ENCODE results near the gene VPS4A.
"Not testable (repeated sequence)": the region's sequence is repeated elsewhere in the genome, so short reads cannot be mapped to it uniquely, and the experiment has no call there.

VPS4A gene

DNA sequence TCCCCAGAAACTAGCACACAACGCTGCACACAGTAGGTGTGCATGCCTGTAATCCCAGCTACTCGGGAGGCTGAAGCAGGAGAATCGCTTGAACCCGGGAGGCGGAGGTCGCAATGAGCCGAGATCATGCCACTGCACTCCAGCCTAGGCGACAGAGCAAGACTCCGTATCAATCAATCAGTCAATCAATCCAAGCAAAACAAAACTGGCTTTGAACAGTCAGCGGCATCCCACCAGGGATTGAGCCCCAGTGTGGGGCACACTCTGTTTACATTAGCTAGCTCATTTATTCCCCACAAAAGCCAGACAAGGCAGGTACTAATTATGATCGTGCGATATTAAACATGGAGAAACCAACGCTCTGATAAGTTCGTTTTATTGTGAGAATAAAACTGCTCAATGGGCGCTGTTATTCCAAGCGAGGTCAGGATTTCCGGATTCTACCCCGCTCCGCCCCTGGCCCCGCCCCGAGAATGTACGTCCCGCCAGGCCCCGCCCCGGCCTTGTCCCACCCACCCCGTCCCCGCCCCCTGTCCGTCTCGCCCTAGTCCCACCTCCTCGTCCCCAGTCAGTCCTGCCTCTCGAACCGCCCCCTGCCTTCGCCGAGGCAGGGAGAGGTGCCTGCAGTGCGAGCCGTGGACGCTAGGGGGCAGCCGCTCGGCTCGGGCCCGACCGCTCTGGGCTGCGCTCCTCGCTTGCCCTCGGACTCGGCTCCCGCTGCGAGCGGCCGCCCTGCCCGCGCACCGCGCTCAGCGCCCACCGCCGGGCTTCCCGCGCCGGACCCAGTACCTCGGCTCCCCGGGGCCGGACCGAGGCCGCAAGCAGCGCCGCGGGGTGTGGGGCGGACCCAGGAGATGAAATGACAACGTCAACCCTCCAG lies at the start of gene VPS4A:
TSS of gene VPS4A (plus strand) at position 698 of the 880 bp plus-strand sequence. CDS start at position 860, 162 bp downstream.
- DNase-seq: peak; percentile 88

DNA sequence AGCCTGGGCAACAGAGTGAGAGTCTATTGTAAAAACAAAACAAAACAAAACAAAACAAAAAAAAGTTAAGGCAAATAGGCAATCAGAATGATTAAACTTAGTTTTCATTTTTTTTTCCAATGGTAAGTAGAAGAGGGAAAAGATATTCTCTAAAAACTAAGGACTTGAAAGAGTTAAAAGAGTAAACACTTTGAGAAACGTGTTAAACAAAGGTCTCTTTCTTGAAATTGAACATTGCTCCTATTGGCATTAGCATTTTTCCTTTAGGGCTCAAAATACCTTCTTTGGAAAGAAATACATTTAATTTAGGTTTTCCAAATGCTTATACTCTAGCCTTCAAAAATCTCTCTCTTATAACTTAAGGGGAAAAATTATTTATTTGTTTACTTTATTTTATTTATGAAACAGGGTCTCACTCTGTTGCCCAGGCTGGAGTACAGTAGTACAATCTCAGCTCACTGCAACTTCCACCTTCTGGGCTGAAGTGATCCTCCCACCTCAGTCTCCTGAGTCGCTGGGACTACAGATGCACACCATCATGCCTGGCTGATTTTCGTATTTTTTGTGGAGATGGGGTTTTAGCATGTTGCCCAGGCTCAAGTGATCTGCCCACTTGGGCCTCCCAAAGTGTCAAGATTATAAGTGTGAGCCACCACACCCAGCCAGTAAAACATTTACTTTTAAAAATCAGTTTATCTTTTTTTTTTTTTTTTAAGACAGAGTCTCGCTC lies 44.7 kb upstream of the VPS4A start:
- no peak for DNase-seq

DNA sequence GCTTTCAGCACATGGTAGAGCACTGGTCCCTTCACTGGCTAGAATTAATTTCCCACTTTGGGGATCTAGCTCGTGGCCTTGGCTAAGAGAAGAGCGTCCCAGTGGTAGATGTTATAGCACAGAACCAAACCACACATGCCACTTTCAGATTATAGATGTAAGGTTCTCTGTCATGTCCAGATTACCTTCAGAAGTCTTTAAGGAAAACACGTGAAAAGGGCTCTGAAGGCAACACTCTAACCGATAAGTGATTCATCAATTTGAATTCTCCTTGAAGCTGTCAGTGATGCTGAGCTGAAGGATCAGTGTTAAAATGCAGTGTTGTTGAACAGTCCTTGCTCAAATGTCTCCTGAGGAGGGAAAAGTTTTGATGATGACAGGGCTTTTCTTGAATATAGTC lies 43.5 kb upstream of the VPS4A start:
- no peak for DNase-seq

DNA sequence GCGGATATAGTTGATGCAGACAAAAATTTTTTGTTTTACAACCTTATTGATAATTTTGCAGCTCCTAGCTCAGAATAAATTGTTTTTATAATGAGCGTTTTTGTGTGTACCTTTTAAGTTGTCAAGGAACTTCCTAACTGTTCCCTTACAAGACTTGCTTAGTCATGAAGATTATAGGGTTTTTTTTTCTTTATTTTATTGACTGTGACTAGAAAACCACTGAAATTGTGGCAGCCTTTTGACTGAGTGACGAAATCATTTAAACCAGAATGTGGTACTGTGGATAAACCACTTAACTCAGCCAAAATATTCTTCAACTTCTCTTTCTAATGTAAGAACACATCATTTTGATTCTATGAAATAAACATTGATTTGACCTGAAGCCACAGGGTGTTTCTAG lies 40.8 kb upstream of the VPS4A start:
- DNase-seq: no peak

DNA sequence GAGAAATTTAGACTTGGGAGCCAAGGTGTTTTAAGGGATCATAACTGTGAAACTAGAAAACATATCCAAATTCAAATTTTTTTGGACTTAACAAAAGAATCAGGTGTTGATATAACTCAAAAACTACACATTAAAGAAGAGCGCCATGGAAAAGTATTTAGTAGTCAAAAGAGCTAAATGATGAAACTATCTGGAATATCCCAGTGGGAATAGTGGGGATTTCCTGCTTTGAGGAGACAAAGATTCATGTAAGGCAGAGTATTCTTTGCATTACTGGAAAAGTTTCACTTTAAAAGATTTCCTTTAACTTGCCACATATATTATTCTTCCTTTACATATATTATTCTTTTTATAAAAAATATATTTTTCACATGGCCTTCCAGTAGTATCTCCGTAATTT lies 40.3 kb upstream of the VPS4A start:
- no peak for DNase-seq

- no peak for DNase-seq
These were observed 38.1 kb upstream of the VPS4A start for GRCh38 chr16:69273009-69273408.

- DNase-seq: no peak
These were observed 36.4 kb upstream of the VPS4A start for GRCh38 chr16:69274699-69275235.

GRCh38 chr16:69276148-69277115 lies 34.7 kb upstream of the VPS4A start:
- DNase-seq: no peak

- DNase-seq: no peak
These were observed 33.7 kb upstream of the VPS4A start for GRCh38 chr16:69277413-69277812.

GRCh38 chr16:69283851-69284250 lies 27.3 kb upstream of the VPS4A start:
- no peak for DNase-seq

GRCh38 chr16:69285240-69285639 lies 25.9 kb upstream of the VPS4A start:
- DNase-seq: no peak

DNA sequence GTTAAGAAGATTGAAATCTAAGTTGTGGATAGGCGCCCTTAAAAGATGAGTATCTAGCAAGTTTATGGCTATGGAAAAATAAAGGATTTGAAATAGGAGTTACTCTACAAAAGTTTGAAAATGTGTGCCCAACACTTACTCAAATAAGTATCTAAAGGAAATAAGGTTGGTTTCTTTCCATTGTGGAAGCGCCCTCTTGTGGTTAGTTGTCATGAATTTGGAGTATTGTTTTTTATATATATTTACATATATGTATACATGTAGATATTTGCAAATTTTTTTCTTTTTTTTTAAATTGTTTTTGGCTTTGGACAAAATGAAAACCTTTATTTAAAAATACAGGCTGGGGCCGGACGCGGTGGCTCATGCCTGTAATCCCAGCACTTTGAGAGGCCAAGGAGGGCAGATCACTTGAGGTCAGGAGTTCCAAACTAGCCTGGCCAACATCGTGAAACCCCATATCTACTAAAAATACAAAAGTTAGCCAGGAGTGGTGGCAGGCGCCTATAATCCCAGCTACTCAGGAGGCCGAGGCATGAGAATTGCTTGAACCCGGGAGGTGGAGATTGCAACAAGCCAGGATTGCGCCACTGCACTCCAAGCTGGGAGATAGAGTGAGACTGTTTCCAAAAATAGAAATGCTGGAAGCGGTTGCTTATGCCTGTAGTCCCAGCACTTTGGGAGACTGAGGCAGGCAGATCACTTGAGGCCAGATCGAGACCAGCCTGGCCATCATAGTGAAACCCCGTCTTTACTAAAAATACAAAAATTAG lies 24.0 kb upstream of the VPS4A start:
- DNase-seq: peak; percentile 3

DNA sequence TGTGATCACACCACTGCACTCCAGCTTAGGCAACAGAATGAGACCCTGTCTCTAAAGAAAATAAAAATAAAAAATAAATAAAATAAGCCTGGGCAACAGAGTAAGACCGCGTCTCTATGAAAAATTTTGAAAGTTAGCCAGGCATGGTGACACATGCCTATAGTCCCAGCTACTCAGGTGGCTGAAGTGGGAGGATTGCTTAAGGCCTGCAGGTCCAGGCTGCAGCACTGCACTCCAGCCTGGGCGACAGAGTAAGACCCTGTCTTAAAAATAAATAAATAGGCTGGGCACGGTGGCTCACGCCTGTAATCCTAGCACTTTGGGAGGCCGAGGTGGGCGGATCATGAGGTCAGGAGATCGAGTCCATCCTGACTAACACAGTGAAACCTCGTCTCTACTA lies 19.5 kb upstream of the VPS4A start:
- not testable (repeated sequence) for DNase-seq

GRCh38 chr16:69293401-69293800 lies 17.7 kb upstream of the VPS4A start:
- DNase-seq: no peak

DNA sequence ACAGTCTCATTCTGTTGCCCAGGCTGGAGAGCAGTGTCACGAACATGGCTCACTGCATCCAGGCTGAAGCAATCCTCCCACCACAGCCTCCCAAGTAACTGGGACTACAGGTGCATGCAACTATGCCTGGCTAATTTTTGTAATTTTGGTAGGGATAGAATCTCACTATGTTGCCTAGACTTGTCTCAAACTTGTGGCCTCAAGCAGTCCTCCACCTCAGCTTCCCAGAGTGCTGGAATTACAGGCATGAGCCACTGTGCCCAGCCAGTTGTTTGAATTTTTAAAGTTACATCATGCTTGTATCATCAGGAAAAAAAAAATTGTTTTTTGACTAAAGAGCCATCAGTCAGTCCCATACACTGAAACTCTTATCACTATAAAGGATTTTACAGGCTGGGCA lies 17.1 kb upstream of the VPS4A start:
- no peak for DNase-seq

DNA sequence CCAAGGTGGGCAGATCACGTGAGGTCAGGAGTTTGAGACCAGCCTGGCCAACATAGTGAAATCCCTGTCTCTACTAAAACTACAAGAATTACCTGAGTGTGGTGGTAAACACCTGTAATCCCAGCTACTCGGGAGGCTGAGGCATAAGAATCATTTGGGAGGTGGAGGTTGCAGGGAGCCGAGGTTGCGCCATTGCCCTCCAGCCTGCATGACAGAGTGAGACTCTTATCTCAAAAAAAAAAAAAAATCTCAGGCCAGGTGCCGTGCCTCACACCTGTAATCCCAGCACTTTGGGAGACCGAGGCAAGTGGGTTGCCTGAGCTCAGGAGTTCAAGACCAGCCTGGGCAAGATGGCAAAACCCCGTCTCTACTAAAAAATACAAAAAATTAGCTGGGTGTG lies 14.4 kb upstream of the VPS4A start:
- not testable (repeated sequence) for DNase-seq

DNA sequence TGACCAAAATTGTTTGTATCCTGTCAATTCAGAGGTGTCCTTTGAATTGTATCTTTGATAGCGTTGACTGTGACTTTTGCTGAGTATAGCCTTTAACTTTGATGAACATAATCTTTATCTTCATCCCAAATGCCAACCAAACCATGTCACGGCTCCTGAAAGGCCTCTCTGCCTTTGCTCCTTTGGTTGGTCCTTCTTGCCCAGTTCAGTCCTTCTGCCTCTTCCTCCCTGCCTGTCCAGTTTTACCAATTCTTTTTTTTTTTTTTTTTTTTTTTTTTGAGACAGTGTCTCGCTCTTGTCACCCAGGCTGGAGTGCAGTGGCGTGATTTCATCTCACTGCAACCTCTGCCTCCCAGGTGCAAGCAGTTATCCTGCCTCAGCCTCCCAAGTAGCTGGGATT lies 12.9 kb upstream of the VPS4A start:
- DNase-seq: no peak

DNA sequence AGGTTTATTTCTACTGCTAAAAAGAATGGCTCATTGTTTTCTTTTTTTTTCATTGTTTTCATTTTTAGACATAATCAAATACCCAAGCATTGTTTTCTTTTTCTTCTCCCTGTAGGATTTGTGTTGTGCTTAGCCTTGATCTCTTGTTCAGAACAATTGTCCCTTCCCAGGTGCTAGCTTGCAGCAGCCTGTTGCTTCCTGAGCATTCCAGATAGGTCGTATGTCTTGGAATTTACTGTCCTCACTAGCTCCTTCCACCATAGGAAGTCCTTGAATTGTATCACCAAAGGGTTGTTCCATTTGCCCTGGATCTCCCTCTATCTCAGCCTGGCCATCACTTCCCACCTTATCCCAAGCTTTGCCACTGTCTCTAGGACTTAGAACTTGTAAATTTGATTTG lies 10.0 kb upstream of the VPS4A start:
- no peak for DNase-seq

GRCh38 chr16:69301861-69302260 lies 9.3 kb upstream of the VPS4A start:
- DNase-seq: no peak

DNA sequence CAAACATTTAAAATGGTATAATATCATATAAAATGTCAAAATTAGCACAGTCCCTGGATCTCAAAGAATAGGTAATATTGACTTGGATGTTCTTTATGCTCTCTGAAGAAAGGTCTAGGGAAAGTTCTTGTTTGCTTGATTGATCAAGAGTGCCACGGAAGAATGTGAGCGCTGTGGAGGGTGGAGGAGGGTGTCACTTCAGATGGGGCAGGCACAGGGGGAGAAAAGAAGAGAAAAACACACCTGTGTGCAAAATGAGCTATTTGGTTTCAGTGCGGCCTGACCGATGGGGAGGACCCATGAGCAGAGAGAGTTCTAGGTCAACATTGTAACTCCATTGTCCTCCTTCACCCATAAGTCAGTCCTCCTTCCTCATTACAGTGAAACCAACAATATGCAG lies 8.8 kb upstream of the VPS4A start:
- no peak for DNase-seq

GRCh38 chr16:69306031-69306430 lies 5.1 kb upstream of the VPS4A start:
- DNase-seq: no peak

- DNase-seq: no peak
These were observed 4.1 kb upstream of the VPS4A start for GRCh38 chr16:69307091-69307490.

Measured in SHP77 treated with DMSO at 0.1 percent for 48 hours (cell line).